22Rv1 (cell line): ENCODE measurements around the gene OR6F1.

Experiments
- H3K27ac ChIP-seq: fragments of 450-650 bp; 2 replicates; pipeline ENCODE4 v1.5.1; 2017
- ZFX ChIP-seq: fragments of 450-650 bp; IDR thresholded peaks from 2 replicates; pipeline ENCODE4 v1.6.1; 2017; ENCODE audit warnings: antibody characterized with exemption, borderline replicate concordance
- TF ChIP-seq, protein P1 (sequence below): fragments of 450-650 bp; IDR thresholded peaks from 2 replicates; pipeline ENCODE4 v1.5.1; 2017; ENCODE audit warnings: mild to moderate bottlenecking

OR6F1 gene

DNA sequence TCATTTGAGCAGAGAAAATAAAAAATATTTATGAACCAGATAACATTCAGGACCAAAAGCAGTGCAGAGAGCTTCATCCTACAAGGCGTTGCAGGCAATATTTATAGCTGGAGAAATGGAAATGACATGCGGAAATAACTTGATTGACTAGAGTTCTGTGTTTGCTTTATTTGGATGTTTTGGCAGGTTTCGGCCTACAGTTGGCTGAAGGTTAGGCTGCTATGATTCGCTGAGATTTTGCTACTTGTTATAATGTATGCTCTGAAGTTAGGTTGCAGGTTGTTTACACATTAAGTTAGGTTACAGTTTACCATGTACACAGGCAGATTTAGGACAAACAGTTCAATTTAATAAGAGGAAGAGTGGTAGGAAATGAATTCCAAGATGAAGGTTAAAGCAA is 36.3 kb downstream of the OR6F1 start:
- no peak for TF ChIP-seq ZFX
- TF ChIP-seq, protein P1, sequence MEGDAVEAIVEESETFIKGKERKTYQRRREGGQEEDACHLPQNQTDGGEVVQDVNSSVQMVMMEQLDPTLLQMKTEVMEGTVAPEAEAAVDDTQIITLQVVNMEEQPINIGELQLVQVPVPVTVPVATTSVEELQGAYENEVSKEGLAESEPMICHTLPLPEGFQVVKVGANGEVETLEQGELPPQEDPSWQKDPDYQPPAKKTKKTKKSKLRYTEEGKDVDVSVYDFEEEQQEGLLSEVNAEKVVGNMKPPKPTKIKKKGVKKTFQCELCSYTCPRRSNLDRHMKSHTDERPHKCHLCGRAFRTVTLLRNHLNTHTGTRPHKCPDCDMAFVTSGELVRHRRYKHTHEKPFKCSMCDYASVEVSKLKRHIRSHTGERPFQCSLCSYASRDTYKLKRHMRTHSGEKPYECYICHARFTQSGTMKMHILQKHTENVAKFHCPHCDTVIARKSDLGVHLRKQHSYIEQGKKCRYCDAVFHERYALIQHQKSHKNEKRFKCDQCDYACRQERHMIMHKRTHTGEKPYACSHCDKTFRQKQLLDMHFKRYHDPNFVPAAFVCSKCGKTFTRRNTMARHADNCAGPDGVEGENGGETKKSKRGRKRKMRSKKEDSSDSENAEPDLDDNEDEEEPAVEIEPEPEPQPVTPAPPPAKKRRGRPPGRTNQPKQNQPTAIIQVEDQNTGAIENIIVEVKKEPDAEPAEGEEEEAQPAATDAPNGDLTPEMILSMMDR, result no peak

DNA sequence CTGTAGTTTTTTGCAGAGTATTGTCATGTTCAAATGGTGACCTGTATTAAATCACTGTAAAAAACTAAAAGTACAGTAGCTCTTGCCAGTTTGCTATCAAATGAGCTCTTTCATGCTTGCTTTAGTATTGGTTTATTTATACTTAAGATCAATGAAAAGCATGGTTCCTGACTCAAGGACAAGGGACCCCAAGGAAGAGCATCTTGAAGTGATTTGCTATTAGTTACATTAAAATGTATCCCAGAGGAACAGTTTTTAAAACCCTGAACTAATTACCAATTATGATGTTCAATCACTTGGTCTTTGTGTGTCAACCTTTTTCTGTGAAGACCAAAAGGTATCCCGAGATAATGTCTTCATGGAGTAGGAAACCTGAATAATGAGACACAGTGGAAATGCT is 36.8 kb downstream of the OR6F1 start, which contains the start of gene OR13G1:
OR13G1 (minus strand) TSS at position 101 of the 400 bp plus-strand sequence. CDS start 6,698 bp downstream, outside the sequence.
- TF ChIP-seq, protein P1, result no peak
- TF ChIP-seq ZFX, result no peak
- H3K27ac ChIP-seq, result no peak within 1 kb of the TSS

More for the DNA sequence above, 36.3 kb downstream of the OR6F1 start:
- H3K27ac ChIP-seq, result no peak overlapping the region

DNA sequence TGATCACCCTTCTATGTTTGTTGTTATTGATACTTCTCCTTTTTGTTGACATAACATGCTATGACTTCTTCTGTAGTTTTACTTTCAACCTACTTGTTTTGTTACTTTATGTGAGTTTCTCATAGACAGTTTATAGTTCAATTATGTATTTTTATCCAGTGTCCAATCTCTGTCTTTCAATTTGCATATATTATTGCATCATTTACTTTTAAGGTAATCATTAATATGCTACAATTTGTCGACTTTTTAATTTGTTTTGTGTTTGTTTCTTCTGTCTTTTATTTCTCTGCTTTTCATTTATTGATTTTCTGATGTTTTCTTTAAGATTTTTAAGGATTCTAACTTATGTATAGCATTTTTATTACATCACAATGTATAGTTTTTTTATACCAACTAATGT is 47.2 kb downstream of the OR6F1 start:
- TF ChIP-seq, protein P1, result no peak
- TF ChIP-seq ZFX, result no peak

More for the DNA sequence above, 47.2 kb downstream of the OR6F1 start:
- H3K27ac ChIP-seq, result no peak overlapping the region
